ENCODE results near the gene ADGRE1.

Gene ADGRE1, protein sequence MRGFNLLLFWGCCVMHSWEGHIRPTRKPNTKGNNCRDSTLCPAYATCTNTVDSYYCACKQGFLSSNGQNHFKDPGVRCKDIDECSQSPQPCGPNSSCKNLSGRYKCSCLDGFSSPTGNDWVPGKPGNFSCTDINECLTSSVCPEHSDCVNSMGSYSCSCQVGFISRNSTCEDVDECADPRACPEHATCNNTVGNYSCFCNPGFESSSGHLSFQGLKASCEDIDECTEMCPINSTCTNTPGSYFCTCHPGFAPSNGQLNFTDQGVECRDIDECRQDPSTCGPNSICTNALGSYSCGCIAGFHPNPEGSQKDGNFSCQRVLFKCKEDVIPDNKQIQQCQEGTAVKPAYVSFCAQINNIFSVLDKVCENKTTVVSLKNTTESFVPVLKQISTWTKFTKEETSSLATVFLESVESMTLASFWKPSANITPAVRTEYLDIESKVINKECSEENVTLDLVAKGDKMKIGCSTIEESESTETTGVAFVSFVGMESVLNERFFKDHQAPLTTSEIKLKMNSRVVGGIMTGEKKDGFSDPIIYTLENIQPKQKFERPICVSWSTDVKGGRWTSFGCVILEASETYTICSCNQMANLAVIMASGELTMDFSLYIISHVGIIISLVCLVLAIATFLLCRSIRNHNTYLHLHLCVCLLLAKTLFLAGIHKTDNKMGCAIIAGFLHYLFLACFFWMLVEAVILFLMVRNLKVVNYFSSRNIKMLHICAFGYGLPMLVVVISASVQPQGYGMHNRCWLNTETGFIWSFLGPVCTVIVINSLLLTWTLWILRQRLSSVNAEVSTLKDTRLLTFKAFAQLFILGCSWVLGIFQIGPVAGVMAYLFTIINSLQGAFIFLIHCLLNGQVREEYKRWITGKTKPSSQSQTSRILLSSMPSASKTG

DNA sequence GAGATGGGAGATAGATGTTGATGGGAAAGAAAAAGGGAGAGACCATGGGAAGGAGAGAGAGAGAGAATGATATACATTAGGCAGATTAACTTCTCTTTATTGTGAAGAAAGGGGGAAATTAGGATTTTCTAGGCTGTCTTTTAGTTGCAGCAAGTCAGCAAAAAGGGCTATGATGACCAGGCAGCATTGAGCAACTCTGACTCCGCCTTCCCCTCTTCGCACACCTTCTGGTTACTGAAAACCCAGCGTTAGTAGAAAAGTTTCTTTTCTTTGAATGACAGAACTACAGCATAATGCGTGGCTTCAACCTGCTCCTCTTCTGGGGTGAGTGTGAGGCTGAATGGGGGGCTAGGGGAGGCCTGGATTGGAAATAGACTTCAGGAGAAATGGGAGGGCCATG is at the start of gene ADGRE1:
Gene ADGRE1 (plus strand): TSS at position 264 of the 400 bp plus-strand sequence. CDS start 30 bp downstream, at position 294.
- no peak within 1 kb of the TSS for H3K4me3 ChIP-seq (ENCODE audit: low read depth, low read length, poor library complexity, severe bottlenecking)
- no peaks in the 10 kb centered on the region for H3K9me2 ChIP-seq (ENCODE audit: low read depth, low read length)
- H3K4me1 ChIP-seq (ENCODE audit: insufficient read depth, low read length, severe bottlenecking), result no peaks in the 10 kb centered on the region
- no peaks in the 10 kb centered on the region; the same call in 1 of the 2 replicates for H3K27me3 ChIP-seq (ENCODE audit: insufficient read depth, low read length)
- no peak for TF ChIP-seq EZH2 (IDR thresholded peaks at IDR 0.05; ENCODE audit: borderline replicate concordance, low read length)
- TF ChIP-seq, protein P1, sequence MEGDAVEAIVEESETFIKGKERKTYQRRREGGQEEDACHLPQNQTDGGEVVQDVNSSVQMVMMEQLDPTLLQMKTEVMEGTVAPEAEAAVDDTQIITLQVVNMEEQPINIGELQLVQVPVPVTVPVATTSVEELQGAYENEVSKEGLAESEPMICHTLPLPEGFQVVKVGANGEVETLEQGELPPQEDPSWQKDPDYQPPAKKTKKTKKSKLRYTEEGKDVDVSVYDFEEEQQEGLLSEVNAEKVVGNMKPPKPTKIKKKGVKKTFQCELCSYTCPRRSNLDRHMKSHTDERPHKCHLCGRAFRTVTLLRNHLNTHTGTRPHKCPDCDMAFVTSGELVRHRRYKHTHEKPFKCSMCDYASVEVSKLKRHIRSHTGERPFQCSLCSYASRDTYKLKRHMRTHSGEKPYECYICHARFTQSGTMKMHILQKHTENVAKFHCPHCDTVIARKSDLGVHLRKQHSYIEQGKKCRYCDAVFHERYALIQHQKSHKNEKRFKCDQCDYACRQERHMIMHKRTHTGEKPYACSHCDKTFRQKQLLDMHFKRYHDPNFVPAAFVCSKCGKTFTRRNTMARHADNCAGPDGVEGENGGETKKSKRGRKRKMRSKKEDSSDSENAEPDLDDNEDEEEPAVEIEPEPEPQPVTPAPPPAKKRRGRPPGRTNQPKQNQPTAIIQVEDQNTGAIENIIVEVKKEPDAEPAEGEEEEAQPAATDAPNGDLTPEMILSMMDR (IDR thresholded peaks at IDR 0.05; ENCODE audit: low read length), result no peak
- H3K27ac ChIP-seq (ENCODE audit: low read depth, low read length, poor library complexity, severe bottlenecking), result no peak within 1 kb of the TSS
- H3K36me3 ChIP-seq (ENCODE audit: insufficient read depth, low read length), result no peaks in the 10 kb centered on the region
- no peaks in the 10 kb centered on the region for H3F3A ChIP-seq (ENCODE audit: insufficient read depth, low read length)
- no peaks in the 10 kb centered on the region for H3K79me2 ChIP-seq (ENCODE audit: insufficient read depth, low read length)
- no peaks in the 10 kb centered on the region for H4K20me1 ChIP-seq (ENCODE audit: insufficient read depth, low read length)
- no peak within 1 kb of the TSS for H3K9ac ChIP-seq (ENCODE audit: low read length)
- no peak within 1 kb of the TSS for H2AFZ ChIP-seq (ENCODE audit: low read length)
- no peaks in the 10 kb centered on the region for H3K9me3 ChIP-seq (ENCODE audit: low read length)
- no peak within 1 kb of the TSS for H3K4me2 ChIP-seq (ENCODE audit: low read length)

DNA sequence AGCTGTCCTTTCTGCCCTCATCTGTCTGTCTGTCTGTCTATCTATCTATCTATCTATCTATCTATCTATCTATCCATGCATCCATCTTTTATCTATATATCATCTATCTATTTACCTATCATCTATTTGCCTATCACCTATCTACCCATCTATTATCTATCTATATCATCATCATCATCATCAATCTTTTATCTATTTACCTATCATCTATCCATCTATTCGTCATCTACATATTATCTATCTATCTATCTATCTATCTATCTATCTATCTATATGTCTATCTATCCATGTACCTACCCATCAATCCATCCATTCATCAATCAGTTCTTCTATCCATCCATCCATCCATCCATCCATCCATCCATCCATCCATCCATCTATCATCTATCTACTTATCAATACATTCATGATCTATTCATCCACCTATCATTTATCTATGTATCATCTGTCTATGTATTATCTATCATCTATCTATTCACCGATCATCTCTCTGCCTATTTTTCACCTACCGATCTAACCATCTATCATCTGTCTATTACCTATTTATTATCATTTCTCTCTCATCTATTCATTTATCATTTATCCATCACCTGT is 49.2 kb upstream of the ADGRE1 start:
- H3K36me3 ChIP-seq (ENCODE audit: insufficient read depth, low read length), result peaks cover 80% of the 10 kb centered on the region
- H4K20me1 ChIP-seq (ENCODE audit: insufficient read depth, low read length), result no peaks in the 10 kb centered on the region
- no peak overlapping the region for H2AFZ ChIP-seq (ENCODE audit: low read length)
- no peaks in the 10 kb centered on the region for H3K4me1 ChIP-seq (ENCODE audit: insufficient read depth, low read length, severe bottlenecking)
- no peak overlapping the region for H3K9ac ChIP-seq (ENCODE audit: low read length)
- TF ChIP-seq, protein P1 (IDR thresholded peaks at IDR 0.05; ENCODE audit: low read length), result no peak
- TF ChIP-seq EZH2 (IDR thresholded peaks at IDR 0.05; ENCODE audit: borderline replicate concordance, low read length), result no peak
- H3K27ac ChIP-seq (ENCODE audit: low read depth, low read length, poor library complexity, severe bottlenecking), result no peak overlapping the region
- H3K9me2 ChIP-seq (ENCODE audit: low read depth, low read length), result no peaks in the 10 kb centered on the region
- H3K9me3 ChIP-seq (ENCODE audit: low read length), result no peaks in the 10 kb centered on the region
- no peak overlapping the region for H3K4me3 ChIP-seq (ENCODE audit: low read depth, low read length, poor library complexity, severe bottlenecking)
- H3K79me2 ChIP-seq (ENCODE audit: insufficient read depth, low read length), result no peaks in the 10 kb centered on the region
- H3K4me2 ChIP-seq (ENCODE audit: low read length), result no peak overlapping the region
- H3F3A ChIP-seq (ENCODE audit: insufficient read depth, low read length), result no peaks in the 10 kb centered on the region
- no peaks in the 10 kb centered on the region for H3K27me3 ChIP-seq (ENCODE audit: insufficient read depth, low read length)

DNA sequence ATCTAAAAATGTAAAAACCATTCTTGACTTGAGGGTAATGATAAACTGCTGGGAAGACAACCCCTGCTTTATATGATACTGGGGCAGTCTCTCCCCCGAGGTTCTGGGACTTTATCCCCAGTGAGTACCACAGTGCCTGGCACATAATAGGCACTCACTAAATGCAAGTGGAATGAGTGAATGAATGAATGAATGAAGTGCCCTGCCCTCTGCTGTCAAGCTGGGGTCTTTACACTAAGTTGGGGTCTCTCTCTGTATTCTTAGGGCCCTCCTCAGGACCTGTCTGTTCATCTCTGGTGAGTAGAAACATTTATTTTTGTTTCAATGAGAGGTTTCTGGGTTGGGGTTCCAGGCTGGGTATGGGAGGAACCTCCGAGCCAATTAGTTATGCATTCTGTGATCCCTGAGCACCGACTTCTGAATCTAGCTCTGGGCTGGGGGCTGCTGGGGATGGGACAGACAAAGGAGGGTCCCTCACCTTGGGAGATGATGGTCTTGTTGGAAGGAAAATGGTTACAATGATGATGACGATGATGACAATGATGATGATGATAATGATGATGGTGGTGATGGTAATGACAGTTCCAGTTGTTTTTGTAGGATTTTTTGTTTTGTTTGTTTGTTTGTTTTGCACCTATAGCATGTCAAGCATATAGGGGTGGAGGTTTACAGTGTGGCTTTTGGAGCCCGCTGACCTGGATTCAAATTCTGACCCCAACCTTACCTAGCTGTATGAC is 44.3 kb upstream of the ADGRE1 start:
- Histone ChIP-seq H3K27ac (ENCODE audit: low read depth, low read length, poor library complexity, severe bottlenecking) (no peak overlapping the region), H2AFZ (ENCODE audit: low read length) (no peak overlapping the region), H3K9me3 (ENCODE audit: low read length) (no peaks in the 10 kb centered on the region), H3K9ac (ENCODE audit: low read length) (no peak overlapping the region), H3K4me1 (ENCODE audit: insufficient read depth, low read length, severe bottlenecking) (no peaks in the 10 kb centered on the region), H3K79me2 (ENCODE audit: insufficient read depth, low read length) (no peaks in the 10 kb centered on the region), H3K36me3 (ENCODE audit: insufficient read depth, low read length) (peaks cover 56% of the 10 kb centered on the region), H3K27me3 (ENCODE audit: insufficient read depth, low read length) (no peaks in the 10 kb centered on the region), H3K4me2 (ENCODE audit: low read length) (no peak overlapping the region), H4K20me1 (ENCODE audit: insufficient read depth, low read length) (no peaks in the 10 kb centered on the region), H3K9me2 (ENCODE audit: low read depth, low read length) (no peaks in the 10 kb centered on the region), H3K4me3 (ENCODE audit: low read depth, low read length, poor library complexity, severe bottlenecking) (no peak overlapping the region), H3F3A (ENCODE audit: insufficient read depth, low read length) (no peaks in the 10 kb centered on the region)
- no peak for TF ChIP-seq EZH2 (IDR thresholded peaks at IDR 0.05; ENCODE audit: borderline replicate concordance, low read length)
- TF ChIP-seq, protein P1 (IDR thresholded peaks at IDR 0.05; ENCODE audit: low read length), result no peak
